OCI-LY3 (cell line): ENCODE results near the gene SIL1.

Experiments
- CTCF ChIP-seq: fragments of 200-600, 300-600 bp; sonication (generic); IDR thresholded peaks from 2 replicates; pipeline ENCODE4 v1.5.1; 2014; ENCODE audit warnings: antibody characterized with exemption, low read length, low read depth
- EZH2phosphoT487 ChIP-seq: fragments of 200-600 bp; shearing (Covaris generic); IDR thresholded peaks from 2 replicates; pipeline ENCODE4 v1.6.1; 2018; ENCODE audit warnings: antibody characterized with exemption, mixed run types, low read depth

DNA sequence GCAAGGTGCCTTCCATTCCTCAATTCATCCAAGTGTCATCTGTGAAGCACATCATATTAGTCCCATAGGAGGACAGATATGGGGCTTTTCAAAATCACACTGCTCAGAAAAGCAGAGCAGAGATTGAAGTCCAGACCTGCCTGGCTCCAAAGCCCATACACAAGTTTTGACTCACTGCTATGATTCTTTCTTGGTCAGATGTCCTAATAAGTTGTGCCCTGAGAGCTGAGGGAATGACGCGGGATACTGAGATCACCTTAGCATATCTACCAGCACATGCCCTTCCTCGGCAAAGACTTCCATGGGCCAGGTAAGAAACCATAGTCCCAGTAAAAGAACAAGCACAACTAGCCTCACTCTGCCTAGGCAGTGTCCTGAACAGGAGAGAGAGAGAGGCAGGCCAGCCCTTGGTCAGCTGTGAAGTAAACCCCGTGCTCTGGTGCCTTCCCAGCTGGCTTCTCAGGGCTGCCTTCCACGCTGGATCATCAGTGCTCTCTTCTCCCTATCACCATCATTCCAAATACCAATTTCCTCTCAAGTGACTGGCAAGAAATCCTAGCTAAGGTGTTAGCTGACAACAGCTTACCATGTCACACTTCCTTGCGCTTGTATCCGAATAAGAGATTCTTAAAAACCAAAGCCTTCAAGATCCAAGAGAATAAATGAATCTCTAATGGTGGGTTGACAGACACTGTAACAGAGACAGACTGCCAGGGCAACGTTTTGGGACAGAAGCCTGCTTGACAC lies 73.2 kb downstream of the SIL1 start:
- TF ChIP-seq CTCF = no peak
- TF ChIP-seq EZH2phosphoT487 = no peak
